HepG2 (cell line): Measurements from ENCODE around the gene NT5C1A. TPM values are rescaled to one million over a fixed set of nuclear protein-coding genes. Genes with fewer than 3 reads are reported as not detected.
A peak's percentile ranks its signal among the peaks of the same experiment; 100 is the strongest.

Experiments
- AGO1 ChIP-seq: fragments of 200-400 bp; formaldehyde crosslinking; IDR thresholded peaks from 2 replicates; pipeline ENCODE4 v1.6.1; 2017; ENCODE audit warnings: mild to moderate bottlenecking, low read depth, low read length, moderate library complexity; ENCODE audit not compliant: poor library complexity, severe bottlenecking
- BRCA1 ChIP-seq: sonication (generic); formaldehyde crosslinking; IDR thresholded peaks from 2 replicates; pipeline ENCODE4 v1.4.0; 2020; ENCODE audit warnings: missing genetic modification reagents
- CAMTA2 ChIP-seq: sonication (generic); formaldehyde crosslinking; IDR thresholded peaks from 2 replicates; pipeline ENCODE4 v1.4.0; 2020; ENCODE audit warnings: mild to moderate bottlenecking, missing genetic modification reagents, borderline replicate concordance
- FOXJ3 ChIP-seq: sonication (generic); formaldehyde crosslinking; IDR thresholded peaks from 2 replicates; pipeline ENCODE4 v1.4.0; 2020; ENCODE audit warnings: missing genetic modification reagents, mild to moderate bottlenecking, borderline replicate concordance
- GATAD2A ChIP-seq: IDR thresholded peaks from 2 replicates; pipeline ENCODE4 v1.6.1; 2016
- HMG20B ChIP-seq: conservative IDR thresholded peaks from 2 replicates; pipeline ENCODE4 v1.6.1; 2016; ENCODE audit warnings: missing genetic modification reagents, missing compliant biosample characterization
- KAT8 ChIP-seq: IDR thresholded peaks from 2 replicates; pipeline ENCODE4 v1.6.1; 2016; ENCODE audit warnings: missing genetic modification reagents, missing compliant biosample characterization
- KDM3A ChIP-seq: IDR thresholded peaks from 2 replicates; pipeline ENCODE4 v1.6.1; 2018; ENCODE audit warnings: low read depth, missing compliant biosample characterization
- MED8 ChIP-seq: sonication (generic); formaldehyde crosslinking; IDR thresholded peaks from 2 replicates; pipeline ENCODE4 v1.8.1; 2023; ENCODE audit warnings: mild to moderate bottlenecking, missing genetic modification reagents; ENCODE audit not compliant: insufficient replicate concordance
- MYNN ChIP-seq: sonication (generic); formaldehyde crosslinking; IDR thresholded peaks from 2 replicates; pipeline ENCODE4 v1.4.0; 2020; ENCODE audit warnings: mild to moderate bottlenecking, low read depth, missing genetic modification reagents
- REPIN1 ChIP-seq: sonication (generic); formaldehyde crosslinking; IDR thresholded peaks from 2 replicates; pipeline ENCODE4 v1.8.0; 2022; ENCODE audit warnings: missing genetic modification reagents, low read depth, mild to moderate bottlenecking, borderline replicate concordance
- SATB2 ChIP-seq: sonication (generic); formaldehyde crosslinking; IDR thresholded peaks from 2 replicates; pipeline ENCODE4 v1.5.0; 2020; ENCODE audit warnings: missing genetic modification reagents
- SMC3 ChIP-seq: IDR thresholded peaks from 2 replicates; pipeline ENCODE4 v1.6.1; 2011; ENCODE audit warnings: low read length, improper control_type of control experiment
- TEAD3 ChIP-seq: optimal IDR thresholded peaks from 2 replicates; pipeline ENCODE3; 2016; ENCODE audit warnings: borderline replicate concordance
- TSC22D2 ChIP-seq: sonication (generic); formaldehyde crosslinking; IDR thresholded peaks from 2 replicates; pipeline ENCODE4 v1.5.1; 2020; ENCODE audit warnings: missing genetic modification reagents, mild to moderate bottlenecking, borderline replicate concordance
- XRCC5 ChIP-seq: fragments of 200-400 bp; formaldehyde crosslinking; optimal IDR thresholded peaks from 2 replicates; pipeline ENCODE3; 2017; ENCODE audit warnings: mild to moderate bottlenecking, low read length
- YY1 ChIP-seq: IDR thresholded peaks from 2 replicates; pipeline ENCODE4 v1.6.1; 2011; ENCODE audit warnings: low read length, low read depth, moderate library complexity, mild to moderate bottlenecking; ENCODE audit not compliant: insufficient read depth, insufficient replicate concordance
- ZFX ChIP-seq: sonication (generic); formaldehyde crosslinking; IDR thresholded peaks from 2 replicates; pipeline ENCODE4 v1.4.0; 2020; ENCODE audit warnings: mild to moderate bottlenecking, low read depth, missing genetic modification reagents, moderate library complexity
- ZNF331 ChIP-seq: sonication (generic); formaldehyde crosslinking; IDR thresholded peaks from 2 replicates; pipeline ENCODE4 v1.4.0; 2020; ENCODE audit warnings: missing genetic modification reagents
- ZNF335 ChIP-seq: sonication (generic); formaldehyde crosslinking; IDR thresholded peaks from 2 replicates; pipeline ENCODE4 v1.4.0; 2020; ENCODE audit warnings: missing genetic modification reagents
- ZNF761 ChIP-seq: sonication (generic); formaldehyde crosslinking; conservative IDR thresholded peaks from 2 replicates; pipeline ENCODE4 v1.4.0; 2020; ENCODE audit warnings: mild to moderate bottlenecking, missing genetic modification reagents
- ZNF883 ChIP-seq: sonication (generic); formaldehyde crosslinking; IDR thresholded peaks from 2 replicates; pipeline ENCODE4 v1.5.1; 2020; ENCODE audit warnings: mild to moderate bottlenecking, missing genetic modification reagents; ENCODE audit errors: not compliant biosample characterization
- ZSCAN12 ChIP-seq: sonication (generic); formaldehyde crosslinking; IDR thresholded peaks from 2 replicates; pipeline ENCODE4 v1.9.0; 2021; ENCODE audit warnings: mild to moderate bottlenecking, missing genetic modification reagents
- polyA plus RNA-seq, 8 experiments: library from polyadenylated mRNA; depleted of rRNA in 3 of 8; stranded (reverse) in 7 of 8; unstranded in 1 of 8; fragments of >200 nt; fragmentation: Illumina TruSeq in 4 of 8; extraction: Trizol in 4 of 8; gene quantifications; 2 replicates each; pipeline versions ENCODE4 v1.2.1 to v1.2.3, GENCODE V29; 2011 to 2016; ENCODE audit warnings: low read depth in 4 of 8, missing spikeins in 1 of 8, mixed read lengths in 1 of 8; ENCODE audit not compliant: insufficient read depth in 1 of 8
- total RNA-seq, 5 experiments: library from RNA; depleted of rRNA; stranded (reverse); fragments of >200 nt; fragmentation: Illumina TruSeq; extraction: Trizol; gene quantifications; 2 replicates each; pipeline ENCODE4 v1.2.3, GENCODE V29; 2016; ENCODE audit warnings: low read depth in 1 of 5
- TF ChIP-seq, protein P1 (sequence below): sonication (generic); formaldehyde crosslinking; IDR thresholded peaks from 2 replicates; pipeline ENCODE4 v1.4.0; 2020; ENCODE audit warnings: missing genetic modification reagents
- TF ChIP-seq, protein P2 (sequence below), 2 experiments: sonication (generic) in 1 of 2; formaldehyde crosslinking in 1 of 2; IDR thresholded peaks; 2 replicates each; pipeline versions ENCODE4 v1.4.0 to v1.6.1; 2018 to 2020; ENCODE audit warnings: missing genetic modification reagents in 2 of 2, borderline replicate concordance in 1 of 2, low read depth in 1 of 2, mild to moderate bottlenecking in 1 of 2, missing biosample characterization in 1 of 2
- TF ChIP-seq, protein P3 (sequence below): sonication (generic); formaldehyde crosslinking; IDR thresholded peaks from 2 replicates; pipeline ENCODE4 v1.5.0; 2020; ENCODE audit warnings: mild to moderate bottlenecking, missing genetic modification reagents, moderate library complexity

The NT5C1A gene
- total and polyA plus RNA-seq, 2 of the 13 experiments (the other 11 are each of a cell fraction or from before 2014, with no cell fraction given), result not detected

DNA sequence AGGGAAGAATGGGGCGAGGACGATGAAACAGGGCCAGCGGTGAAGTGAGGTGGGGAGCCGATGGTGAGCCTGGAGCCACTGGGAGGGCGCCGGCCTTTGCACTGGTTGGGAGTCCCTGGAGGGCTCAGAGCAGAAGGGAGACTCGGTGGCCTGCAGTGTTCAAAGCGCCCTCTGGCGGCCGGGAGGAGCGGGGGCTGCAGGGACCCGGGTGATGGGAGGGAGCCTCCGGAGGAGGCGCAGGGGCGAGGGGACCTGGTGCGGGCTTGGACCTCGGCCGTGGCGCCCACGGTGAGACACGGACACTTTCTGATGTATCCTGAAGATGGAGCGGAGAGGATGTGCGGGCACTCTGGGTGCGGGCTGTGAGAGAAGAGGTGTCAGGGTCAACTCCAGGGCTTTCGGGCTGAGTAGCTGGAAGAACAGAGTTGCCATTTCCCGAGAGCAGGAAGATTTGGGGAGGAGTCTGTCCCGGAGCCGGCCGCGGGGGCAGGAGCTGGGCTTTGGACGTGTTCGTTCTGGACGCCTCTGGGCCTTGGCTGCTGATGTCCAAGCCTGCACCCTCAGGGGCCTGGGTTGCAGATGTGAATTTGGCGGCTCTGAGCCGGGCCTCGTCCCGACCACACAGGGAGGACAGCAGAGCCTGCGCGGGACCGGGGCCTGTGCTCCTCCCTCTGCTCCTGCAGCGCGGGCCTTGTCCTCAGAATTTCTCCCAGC lies 62.1 kb downstream of the NT5C1A start (continued):
- TF ChIP-seq HMG20B (CRISPR knock-in tag) (no peak), KDM3A (CRISPR knock-in tag) (0 out of 2 replicates have a peak, but pooled peaks have one; percentile 28), ZNF761 (CRISPR knock-in tag) (0 out of 2 replicates have a peak, but pooled peaks have one; percentile 50), MYNN (CRISPR knock-in tag) (no peak), GATAD2A (CRISPR knock-in tag) (peak; percentile 32; the same call in 1 of the 2 replicates), REPIN1 (CRISPR knock-in tag) (0 out of 2 replicates have a peak, but pooled peaks have one; percentile 21), SMC3 (no peak), FOXJ3 (CRISPR knock-in tag) (no peak), KAT8 (peak; percentile 57; the same call in 1 of the 2 replicates), ZNF883 (CRISPR knock-in tag) (no peak), ZFX (CRISPR knock-in tag) (peak; percentile 35; the same call in 1 of the 2 replicates), TSC22D2 (CRISPR knock-in tag) (no peak; the same call in 1 of the 2 replicates), SATB2 (no peak), TEAD3 (CRISPR knock-in tag) (peak; percentile 47), BRCA1 (no peak), CAMTA2 (CRISPR knock-in tag) (no peak), ZNF331 (CRISPR knock-in tag) (peak; percentile 48; the same call in 1 of the 2 replicates), MED8 (CRISPR knock-in tag) (no peak), ZSCAN12 (CRISPR knock-in tag) (no peak), ZNF335 (CRISPR knock-in tag) (no peak), XRCC5 (peak; percentile 93), AGO1 (peak; percentile 21), YY1 (peak; percentile 50)
- TF ChIP-seq, protein P1, sequence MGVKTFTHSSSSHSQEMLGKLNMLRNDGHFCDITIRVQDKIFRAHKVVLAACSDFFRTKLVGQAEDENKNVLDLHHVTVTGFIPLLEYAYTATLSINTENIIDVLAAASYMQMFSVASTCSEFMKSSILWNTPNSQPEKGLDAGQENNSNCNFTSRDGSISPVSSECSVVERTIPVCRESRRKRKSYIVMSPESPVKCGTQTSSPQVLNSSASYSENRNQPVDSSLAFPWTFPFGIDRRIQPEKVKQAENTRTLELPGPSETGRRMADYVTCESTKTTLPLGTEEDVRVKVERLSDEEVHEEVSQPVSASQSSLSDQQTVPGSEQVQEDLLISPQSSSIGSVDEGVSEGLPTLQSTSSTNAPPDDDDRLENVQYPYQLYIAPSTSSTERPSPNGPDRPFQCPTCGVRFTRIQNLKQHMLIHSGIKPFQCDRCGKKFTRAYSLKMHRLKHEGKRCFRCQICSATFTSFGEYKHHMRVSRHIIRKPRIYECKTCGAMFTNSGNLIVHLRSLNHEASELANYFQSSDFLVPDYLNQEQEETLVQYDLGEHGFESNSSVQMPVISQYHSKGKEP (CRISPR knock-in tag), result 0 out of 2 replicates have a peak, but pooled peaks have one; percentile 56
- TF ChIP-seq, protein P2, sequence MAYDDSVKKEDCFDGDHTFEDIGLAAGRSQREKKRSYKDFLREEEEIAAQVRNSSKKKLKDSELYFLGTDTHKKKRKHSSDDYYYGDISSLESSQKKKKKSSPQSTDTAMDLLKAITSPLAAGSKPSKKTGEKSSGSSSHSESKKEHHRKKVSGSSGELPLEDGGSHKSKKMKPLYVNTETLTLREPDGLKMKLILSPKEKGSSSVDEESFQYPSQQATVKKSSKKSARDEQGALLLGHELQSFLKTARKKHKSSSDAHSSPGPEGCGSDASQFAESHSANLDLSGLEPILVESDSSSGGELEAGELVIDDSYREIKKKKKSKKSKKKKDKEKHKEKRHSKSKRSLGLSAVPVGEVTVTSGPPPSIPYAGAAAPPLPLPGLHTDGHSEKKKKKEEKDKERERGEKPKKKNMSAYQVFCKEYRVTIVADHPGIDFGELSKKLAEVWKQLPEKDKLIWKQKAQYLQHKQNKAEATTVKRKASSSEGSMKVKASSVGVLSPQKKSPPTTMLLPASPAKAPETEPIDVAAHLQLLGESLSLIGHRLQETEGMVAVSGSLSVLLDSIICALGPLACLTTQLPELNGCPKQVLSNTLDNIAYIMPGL (CRISPR knock-in tag; IDR thresholded peaks at IDR 0.05; ENCODE audit: borderline replicate concordance in 1 of 2, low read depth in 1 of 2), result peak; percentile 72 to 74
- TF ChIP-seq, protein P3, sequence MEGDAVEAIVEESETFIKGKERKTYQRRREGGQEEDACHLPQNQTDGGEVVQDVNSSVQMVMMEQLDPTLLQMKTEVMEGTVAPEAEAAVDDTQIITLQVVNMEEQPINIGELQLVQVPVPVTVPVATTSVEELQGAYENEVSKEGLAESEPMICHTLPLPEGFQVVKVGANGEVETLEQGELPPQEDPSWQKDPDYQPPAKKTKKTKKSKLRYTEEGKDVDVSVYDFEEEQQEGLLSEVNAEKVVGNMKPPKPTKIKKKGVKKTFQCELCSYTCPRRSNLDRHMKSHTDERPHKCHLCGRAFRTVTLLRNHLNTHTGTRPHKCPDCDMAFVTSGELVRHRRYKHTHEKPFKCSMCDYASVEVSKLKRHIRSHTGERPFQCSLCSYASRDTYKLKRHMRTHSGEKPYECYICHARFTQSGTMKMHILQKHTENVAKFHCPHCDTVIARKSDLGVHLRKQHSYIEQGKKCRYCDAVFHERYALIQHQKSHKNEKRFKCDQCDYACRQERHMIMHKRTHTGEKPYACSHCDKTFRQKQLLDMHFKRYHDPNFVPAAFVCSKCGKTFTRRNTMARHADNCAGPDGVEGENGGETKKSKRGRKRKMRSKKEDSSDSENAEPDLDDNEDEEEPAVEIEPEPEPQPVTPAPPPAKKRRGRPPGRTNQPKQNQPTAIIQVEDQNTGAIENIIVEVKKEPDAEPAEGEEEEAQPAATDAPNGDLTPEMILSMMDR (CRISPR knock-in tag), result peak; percentile 87
